GM19395 (cell line): ENCODE results near the gene CHST11.

Source experiments
- ATAC-seq: cut with Tn5 transposase; IDR thresholded peaks from one replicate; pipeline ENCODE4 v1.9.1; 2021; ENCODE audit warnings: mild to moderate bottlenecking, moderate library complexity; ENCODE audit not compliant: unreplicated experiment

The CHST11 gene

DNA sequence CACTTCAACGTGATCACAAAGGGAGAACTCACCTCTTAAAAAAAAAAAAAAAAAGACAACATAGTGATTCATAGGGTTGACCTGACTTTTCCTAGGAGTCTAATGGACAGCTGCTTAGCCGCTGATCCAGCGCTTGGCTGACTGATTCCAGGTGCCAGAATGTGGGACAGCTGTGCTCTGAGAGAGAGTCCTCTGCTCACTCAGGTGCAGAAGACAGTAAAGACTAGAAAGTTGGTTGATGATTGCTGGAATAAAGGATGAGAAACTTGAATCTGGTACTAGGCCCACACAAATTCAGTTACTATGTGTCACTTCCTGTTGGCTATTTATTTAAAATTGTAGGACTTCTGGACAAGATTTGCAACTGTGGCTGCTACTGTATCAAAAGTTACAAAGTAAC lies 229.4 kb downstream of the CHST11 start:
- ATAC-seq, result no peak

GRCh38 chr12:104687823-104688573 lies 231.2 kb downstream of the CHST11 start:
- no peak for ATAC-seq

DNA sequence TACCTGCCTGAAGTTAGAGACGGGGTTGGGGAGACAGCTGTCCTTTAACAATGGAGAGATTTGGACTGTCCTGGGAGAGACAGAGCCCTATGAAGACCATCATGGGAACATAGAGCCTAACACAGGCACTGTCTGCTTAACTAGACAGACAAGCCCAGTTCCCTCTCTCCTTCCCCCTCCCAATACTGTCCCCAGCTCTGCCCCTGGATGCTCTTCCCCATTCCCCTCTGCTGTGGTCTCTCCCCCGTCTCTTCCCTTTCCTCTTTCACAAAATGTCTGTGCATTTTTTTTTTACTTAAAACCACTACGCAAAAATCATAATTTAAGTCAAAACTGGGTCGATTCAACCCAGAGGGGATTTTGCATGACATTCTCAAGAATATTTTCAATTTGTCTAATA lies 232.9 kb downstream of the CHST11 start:
- no peak for ATAC-seq

DNA sequence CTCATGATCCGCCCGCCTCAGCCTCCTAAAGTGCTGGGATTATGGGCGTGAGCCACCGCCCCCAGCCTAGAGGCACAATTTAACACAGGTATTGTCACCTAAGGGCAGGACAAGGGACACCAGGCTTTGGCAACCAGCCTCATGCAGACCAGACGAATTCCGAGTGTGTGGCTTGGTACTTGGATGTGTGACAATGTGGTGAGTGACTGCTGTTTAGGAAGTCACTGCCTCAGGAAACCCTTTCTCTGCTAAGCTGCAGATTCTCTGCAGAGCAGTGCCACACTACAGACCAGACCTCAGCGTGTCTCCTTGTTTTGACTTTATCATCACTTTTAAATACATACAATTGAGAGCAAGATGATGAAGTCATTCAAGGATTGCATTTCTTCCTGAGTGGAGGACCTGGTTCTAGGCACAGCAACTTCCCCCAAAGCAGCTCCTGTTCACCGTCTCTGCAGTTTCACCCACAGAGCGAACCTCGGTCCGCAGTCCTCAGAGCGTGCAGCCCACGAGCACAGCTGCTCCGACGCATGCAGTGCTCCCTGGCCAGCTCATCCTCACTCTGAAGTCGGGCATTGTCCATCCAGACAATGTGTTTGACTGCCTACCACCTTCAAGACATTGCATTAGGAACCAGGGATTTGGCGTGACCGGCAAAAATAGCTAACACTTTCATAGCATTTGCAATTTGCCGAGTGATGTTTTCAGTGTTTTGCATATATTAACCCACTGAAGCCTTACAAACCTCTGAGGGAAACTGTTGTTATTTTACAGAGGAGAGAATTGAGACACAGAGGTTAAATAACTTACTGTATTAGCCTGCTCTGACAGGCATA lies 235.2 kb downstream of the CHST11 start:
- peak; percentile 56 for ATAC-seq

GRCh38 chr12:104692557-104693218 lies 235.9 kb downstream of the CHST11 start:
- ATAC-seq, result peak; percentile 40

- no peak for ATAC-seq
Measured at GRCh38 chr12:104693493-104693892, 236.7 kb downstream of the CHST11 start.

DNA sequence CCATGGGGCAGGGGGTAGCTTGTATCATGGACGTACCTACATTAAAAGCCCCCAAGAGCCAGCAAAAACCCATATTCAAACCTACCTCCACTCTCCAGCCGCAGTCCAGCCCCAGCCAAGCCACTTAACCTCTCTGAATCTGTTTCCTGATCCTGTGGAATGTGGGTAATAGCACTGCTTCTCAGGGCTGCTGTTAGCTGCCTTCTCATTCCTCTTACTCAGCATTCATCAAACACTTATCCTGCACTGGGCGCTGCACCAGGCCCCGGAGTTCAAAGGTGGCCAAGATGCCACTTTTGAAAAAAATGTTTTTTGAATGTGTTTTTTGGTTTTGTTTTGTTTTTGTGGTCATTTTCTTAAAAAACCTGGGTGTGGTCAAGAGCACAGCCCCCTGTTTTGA lies 237.4 kb downstream of the CHST11 start:
- no peak for ATAC-seq

- ATAC-seq, result no peak
Measured at GRCh38 chr12:104694711-104695110, 238.0 kb downstream of the CHST11 start.

DNA sequence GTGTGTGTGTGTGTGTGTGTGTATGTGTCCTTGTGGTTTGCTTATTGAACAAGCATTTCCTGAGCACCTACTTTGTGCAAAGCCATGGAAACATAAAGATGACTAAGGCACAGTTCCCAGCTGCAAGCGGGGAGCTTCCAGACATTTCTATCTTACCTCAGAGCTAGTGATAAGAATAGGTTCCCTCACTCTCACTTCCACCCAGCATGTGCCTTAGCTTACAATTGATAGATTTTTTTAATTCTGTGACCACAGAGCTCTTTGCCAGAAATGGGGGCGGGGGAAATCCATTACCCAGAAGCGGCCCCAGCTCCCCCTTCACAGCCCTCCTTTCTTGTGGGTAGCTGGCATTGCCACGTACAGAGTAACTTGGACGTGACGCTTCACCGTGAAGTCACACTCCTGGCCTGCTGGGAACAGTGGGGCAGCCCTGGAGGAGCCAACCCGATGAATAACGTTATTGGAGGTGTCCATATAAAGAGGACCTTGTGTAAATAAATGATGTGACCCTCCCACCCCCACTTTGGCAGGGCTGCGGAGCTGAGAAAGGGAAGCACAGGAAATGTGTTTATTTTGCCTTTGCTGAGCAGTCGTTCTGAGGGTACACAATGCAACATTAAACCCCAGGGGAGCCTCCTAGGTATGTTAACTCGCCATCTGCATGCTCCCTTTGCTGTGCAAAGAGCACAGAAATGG lies 238.9 kb downstream of the CHST11 start:
- ATAC-seq, result no peak

- no peak for ATAC-seq
Measured at GRCh38 chr12:104697186-104697585, 240.4 kb downstream of the CHST11 start.

DNA sequence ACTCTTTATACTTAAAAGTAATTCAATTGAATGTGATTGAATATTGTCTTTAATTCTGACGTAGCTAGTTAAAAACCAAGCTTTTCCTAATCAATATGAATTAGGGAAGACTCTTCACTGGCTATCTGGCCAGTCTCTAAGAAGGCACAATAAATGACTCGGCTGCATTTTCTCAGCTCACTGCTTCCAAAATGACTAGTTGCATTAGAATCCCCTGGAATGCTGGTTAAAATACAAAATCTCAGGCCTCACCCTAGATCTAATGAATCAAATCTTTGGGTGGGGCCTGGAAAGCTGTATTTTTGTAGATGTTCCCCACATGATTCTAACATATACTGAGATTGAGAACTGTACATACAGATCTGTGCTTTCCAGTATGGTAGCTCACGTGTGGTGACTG lies 242.1 kb downstream of the CHST11 start:
- no peak for ATAC-seq

DNA sequence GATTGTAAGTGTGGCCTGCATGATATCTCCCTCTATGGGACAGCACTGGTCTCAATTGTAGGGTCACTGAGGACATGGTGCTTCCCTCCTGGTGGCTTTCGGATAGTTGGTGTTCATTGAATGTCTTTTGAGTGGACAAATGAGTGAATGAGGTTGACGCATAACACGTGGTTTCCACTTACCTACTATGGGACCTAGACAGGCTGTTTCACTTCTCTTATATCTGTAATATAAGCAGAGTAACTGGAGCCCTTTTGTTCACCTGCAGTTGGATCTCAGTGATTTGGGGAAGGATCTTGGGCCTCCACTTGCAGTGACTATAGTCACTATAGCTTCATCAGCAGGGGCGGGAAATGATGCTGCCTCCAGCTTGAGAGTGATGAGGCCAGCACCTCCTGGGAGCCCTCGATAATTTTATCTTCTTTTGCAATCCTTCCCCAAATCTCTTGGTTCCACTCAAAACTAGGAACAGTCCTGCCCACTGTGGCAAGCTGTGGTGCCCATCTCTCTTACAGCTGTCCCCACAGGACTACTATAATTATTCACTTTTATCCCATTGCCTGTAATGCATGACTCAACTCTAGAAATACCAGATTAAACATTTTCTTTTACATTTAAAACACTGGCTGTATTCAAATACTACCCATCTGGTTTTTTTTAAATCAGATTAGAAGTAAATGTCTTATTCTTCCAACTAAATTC lies 242.9 kb downstream of the CHST11 start:
- ATAC-seq, result peak; percentile 64

GRCh38 chr12:104700324-104700723 lies 243.6 kb downstream of the CHST11 start:
- no peak for ATAC-seq

- no peak for ATAC-seq
Measured at GRCh38 chr12:104701301-104701700, 244.6 kb downstream of the CHST11 start.

DNA sequence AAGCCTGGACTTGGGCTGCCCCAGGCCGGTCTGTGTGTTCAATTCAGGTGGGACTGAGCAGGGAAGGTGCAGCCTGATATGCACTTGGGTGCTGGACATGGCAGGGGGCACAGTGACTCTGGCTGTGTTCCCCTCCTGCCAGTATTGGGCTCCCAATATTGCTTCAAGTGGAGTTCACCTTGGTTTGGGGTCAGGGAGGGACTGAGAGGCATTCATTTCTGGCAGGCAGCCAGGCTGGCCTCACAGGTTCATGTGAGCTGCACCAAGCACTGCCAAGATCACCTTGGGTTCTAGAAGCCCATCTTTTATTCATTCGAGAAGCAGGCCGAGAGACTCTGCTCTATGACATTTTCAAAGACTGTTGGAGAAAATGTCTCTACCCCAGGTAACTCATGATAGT lies 245.0 kb downstream of the CHST11 start:
- ATAC-seq, result no peak

- ATAC-seq, result no peak
Measured at GRCh38 chr12:104702565-104703139, 245.9 kb downstream of the CHST11 start.

GRCh38 chr12:104703372-104703771 lies 246.6 kb downstream of the CHST11 start:
- ATAC-seq, result no peak

DNA sequence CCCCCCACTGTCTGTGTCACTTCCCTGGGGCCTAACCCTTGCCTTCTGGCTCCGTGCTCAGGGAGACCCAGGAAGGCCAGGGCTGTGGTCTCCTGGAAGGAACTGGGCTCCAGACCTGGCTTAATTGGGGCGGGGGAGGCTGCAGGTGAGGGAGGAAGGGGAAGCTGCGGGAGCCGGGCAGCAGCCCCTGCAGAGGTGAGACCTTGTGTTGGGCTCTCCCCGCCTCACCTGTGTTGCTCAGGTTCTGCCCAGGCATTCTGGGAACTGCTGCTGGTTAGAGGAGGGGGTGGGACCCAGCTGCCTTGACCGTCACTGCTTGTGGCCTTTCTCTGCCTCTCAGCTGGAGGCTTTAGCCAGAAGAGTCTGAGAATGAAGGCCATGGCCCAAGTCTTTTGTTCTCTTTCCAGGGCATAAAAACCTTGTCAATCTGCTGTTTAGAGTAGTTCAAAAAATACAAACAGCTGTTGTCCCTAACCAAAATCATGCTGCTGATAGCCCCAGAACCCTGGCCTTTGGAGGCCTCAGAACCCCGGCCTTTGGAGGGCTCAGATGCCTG lies 247.6 kb downstream of the CHST11 start:
- ATAC-seq, result no peak

- no peak for ATAC-seq
Measured at GRCh38 chr12:104707194-104707593, 250.4 kb downstream of the CHST11 start.
